ENCODE measurements around the gene TMEM45A.

DNA sequence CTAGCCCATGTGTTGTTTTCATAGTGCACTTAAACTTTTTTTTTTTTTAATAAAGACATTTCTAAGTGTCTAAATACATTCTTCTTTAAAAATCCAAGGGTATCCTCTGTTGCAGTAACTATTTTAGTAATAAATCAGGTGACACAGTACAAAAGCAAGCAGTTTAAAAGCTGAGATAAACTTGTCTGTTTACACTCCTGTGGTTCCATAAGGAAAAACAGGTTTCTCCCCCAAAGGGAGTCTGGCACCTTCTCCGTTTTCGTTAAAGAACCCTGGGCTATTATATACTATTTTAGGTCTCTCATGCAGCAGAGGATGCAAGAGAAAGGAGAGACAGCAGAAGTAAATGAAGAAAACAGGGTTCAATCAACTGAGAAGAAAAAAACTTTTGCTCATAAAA, 43.2 kb upstream of the TMEM45A start:
- TF ChIP-seq GLIS3 (CRISPR knock-in tag; IDR thresholded peaks at IDR 0.05), result no peak
- TF ChIP-seq, protein P1, sequence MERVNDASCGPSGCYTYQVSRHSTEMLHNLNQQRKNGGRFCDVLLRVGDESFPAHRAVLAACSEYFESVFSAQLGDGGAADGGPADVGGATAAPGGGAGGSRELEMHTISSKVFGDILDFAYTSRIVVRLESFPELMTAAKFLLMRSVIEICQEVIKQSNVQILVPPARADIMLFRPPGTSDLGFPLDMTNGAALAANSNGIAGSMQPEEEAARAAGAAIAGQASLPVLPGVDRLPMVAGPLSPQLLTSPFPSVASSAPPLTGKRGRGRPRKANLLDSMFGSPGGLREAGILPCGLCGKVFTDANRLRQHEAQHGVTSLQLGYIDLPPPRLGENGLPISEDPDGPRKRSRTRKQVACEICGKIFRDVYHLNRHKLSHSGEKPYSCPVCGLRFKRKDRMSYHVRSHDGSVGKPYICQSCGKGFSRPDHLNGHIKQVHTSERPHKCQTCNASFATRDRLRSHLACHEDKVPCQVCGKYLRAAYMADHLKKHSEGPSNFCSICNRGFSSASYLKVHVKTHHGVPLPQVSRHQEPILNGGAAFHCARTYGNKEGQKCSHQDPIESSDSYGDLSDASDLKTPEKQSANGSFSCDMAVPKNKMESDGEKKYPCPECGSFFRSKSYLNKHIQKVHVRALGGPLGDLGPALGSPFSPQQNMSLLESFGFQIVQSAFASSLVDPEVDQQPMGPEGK (CRISPR knock-in tag; IDR thresholded peaks at IDR 0.05; ENCODE audit: borderline replicate concordance), result no peak
- TF ChIP-seq TCF4 (CRISPR knock-in tag; IDR thresholded peaks at IDR 0.05; ENCODE audit: borderline replicate concordance), result no peak
- no peak for TF ChIP-seq SNAI2 (CRISPR knock-in tag; IDR thresholded peaks at IDR 0.05)
- no peak for TF ChIP-seq ARNTL (CRISPR knock-in tag; IDR thresholded peaks at IDR 0.05; ENCODE audit: borderline replicate concordance, low read depth)
- TF ChIP-seq ISL1 (CRISPR knock-in tag; IDR thresholded peaks at IDR 0.05), result no peak
- no peak for TF ChIP-seq TOX (CRISPR knock-in tag; IDR thresholded peaks at IDR 0.05; ENCODE audit: borderline replicate concordance)
- TF ChIP-seq, protein P2, sequence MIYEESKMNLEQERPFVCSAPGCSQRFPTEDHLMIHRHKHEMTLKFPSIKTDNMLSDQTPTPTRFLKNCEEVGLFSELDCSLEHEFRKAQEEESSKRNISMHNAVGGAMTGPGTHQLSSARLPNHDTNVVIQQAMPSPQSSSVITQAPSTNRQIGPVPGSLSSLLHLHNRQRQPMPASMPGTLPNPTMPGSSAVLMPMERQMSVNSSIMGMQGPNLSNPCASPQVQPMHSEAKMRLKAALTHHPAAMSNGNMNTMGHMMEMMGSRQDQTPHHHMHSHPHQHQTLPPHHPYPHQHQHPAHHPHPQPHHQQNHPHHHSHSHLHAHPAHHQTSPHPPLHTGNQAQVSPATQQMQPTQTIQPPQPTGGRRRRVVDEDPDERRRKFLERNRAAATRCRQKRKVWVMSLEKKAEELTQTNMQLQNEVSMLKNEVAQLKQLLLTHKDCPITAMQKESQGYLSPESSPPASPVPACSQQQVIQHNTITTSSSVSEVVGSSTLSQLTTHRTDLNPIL (CRISPR knock-in tag; IDR thresholded peaks at IDR 0.05; ENCODE audit: low read depth), result no peak
- TF ChIP-seq PPARA (CRISPR knock-in tag; IDR thresholded peaks at IDR 0.05; ENCODE audit: borderline replicate concordance), result no peak
- TF ChIP-seq, protein P3, sequence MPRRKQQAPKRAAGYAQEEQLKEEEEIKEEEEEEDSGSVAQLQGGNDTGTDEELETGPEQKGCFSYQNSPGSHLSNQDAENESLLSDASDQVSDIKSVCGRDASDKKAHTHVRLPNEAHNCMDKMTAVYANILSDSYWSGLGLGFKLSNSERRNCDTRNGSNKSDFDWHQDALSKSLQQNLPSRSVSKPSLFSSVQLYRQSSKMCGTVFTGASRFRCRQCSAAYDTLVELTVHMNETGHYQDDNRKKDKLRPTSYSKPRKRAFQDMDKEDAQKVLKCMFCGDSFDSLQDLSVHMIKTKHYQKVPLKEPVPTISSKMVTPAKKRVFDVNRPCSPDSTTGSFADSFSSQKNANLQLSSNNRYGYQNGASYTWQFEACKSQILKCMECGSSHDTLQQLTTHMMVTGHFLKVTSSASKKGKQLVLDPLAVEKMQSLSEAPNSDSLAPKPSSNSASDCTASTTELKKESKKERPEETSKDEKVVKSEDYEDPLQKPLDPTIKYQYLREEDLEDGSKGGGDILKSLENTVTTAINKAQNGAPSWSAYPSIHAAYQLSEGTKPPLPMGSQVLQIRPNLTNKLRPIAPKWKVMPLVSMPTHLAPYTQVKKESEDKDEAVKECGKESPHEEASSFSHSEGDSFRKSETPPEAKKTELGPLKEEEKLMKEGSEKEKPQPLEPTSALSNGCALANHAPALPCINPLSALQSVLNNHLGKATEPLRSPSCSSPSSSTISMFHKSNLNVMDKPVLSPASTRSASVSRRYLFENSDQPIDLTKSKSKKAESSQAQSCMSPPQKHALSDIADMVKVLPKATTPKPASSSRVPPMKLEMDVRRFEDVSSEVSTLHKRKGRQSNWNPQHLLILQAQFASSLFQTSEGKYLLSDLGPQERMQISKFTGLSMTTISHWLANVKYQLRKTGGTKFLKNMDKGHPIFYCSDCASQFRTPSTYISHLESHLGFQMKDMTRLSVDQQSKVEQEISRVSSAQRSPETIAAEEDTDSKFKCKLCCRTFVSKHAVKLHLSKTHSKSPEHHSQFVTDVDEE (CRISPR knock-in tag; IDR thresholded peaks at IDR 0.05), result no peak
- TF ChIP-seq ZNF565 (CRISPR knock-in tag; conservative IDR thresholded peaks at IDR 0.05; ENCODE audit: low read depth), result no peak
- TF ChIP-seq ESRRG (CRISPR knock-in tag; IDR thresholded peaks at IDR 0.05), result no peak
- TF ChIP-seq ZFP3 (CRISPR knock-in tag; IDR thresholded peaks at IDR 0.05), result no peak

Measured in SK-N-SH treated with all-trans-retinoic acid at 6 μM for 48 hours (cell line).